ENCODE results near the gene PEF1. TPM values are rescaled to one million over a fixed set of nuclear protein-coding genes. Genes with fewer than 3 reads are reported as not detected.

PEF1 gene
- total and polyA plus RNA-seq, 2 experiments from 2014 or later: 22.3 to 68.5 TPM

GRCh38 chr1:31650161-31651088, 5.7 kb upstream of the PEF1 start (continued):
- TF ChIP-seq REST (IDR thresholded peaks at IDR 0.05; ENCODE audit: unreplicated experiment): no peak
- no peak for TF ChIP-seq NANOG (IDR thresholded peaks at IDR 0.05; ENCODE audit: borderline replicate concordance)
- no peak for TF ChIP-seq ZNF114 (CRISPR knock-in tag; IDR thresholded peaks at IDR 0.05)
- TF ChIP-seq EZH2 (IDR thresholded peaks at IDR 0.05; ENCODE audit: low read depth, unreplicated experiment): no peak
- no peak for TF ChIP-seq ETS1 (IDR thresholded peaks at IDR 0.05)
- no peak for TF ChIP-seq POLR2AphosphoS5 (IDR thresholded peaks at IDR 0.05; ENCODE audit: low read depth)
- no peak for TF ChIP-seq STAT1 (IDR thresholded peaks at IDR 0.05; ENCODE audit: unreplicated experiment)
- no peak for TF ChIP-seq CTCF (conservative IDR thresholded peaks at IDR 0.05; ENCODE audit: low read depth in 2 of 2)
- TF ChIP-seq JUNB (IDR thresholded peaks at IDR 0.05; ENCODE audit: unreplicated experiment): no peak

GRCh38 chr1:31648641-31649357, 4.1 kb upstream of the PEF1 start:
- no peaks in the 10 kb centered on the region for H3K36me3 ChIP-seq (ENCODE audit: insufficient read depth)
- H2AFZ ChIP-seq: no peak overlapping the region
- peaks cover 6% of the 10 kb centered on the region for H3K79me2 ChIP-seq (replicated peaks; ENCODE audit: insufficient read depth)
- TF ChIP-seq EZH2 (IDR thresholded peaks at IDR 0.05; ENCODE audit: low read depth, unreplicated experiment): no peak
- TF ChIP-seq ETS1 (IDR thresholded peaks at IDR 0.05): no peak
- TF ChIP-seq CREB1 (CRISPR knock-in tag; IDR thresholded peaks at IDR 0.05; ENCODE audit: low read depth): no peak
- H3K4me1 ChIP-seq (ENCODE audit: insufficient read depth): peaks cover 5% of the 10 kb centered on the region
- no peak for DNase-seq (ENCODE audit: low spot score)
- no peak for ATAC-seq
- no peak overlapping the region for H3K4me3 ChIP-seq
- H3K27me3 Mint-ChIP-seq (ENCODE audit: insufficient read depth, low read depth, poor library complexity): peaks cover 10% of the 10 kb centered on the region
- no peak overlapping the region for H3K4me3 Mint-ChIP-seq
- peaks cover 4% of the 10 kb centered on the region; the same call in 2 of the 3 replicates for H3K4me1 Mint-ChIP-seq
- no peak overlapping the region for H3K27ac Mint-ChIP-seq
- H3K4me2 ChIP-seq: no peak overlapping the region
- no peaks in the 10 kb centered on the region for H3K27me3 ChIP-seq (ENCODE audit: insufficient read depth)
- H3F3A ChIP-seq (replicated peaks; ENCODE audit: low read depth): peaks cover 8% of the 10 kb centered on the region; the same call in 1 of the 2 replicates
- H3K36me3 Mint-ChIP-seq (ENCODE audit: low read depth): no peaks in the 10 kb centered on the region
- H3K9me3 Mint-ChIP-seq: no peaks in the 10 kb centered on the region; the same call in 2 of the 3 replicates
- no peaks in the 10 kb centered on the region for H4K20me1 ChIP-seq (replicated peaks; ENCODE audit: insufficient read depth)
- no peak overlapping the region for H3K27ac ChIP-seq (ENCODE audit: low read depth)
- no peaks in the 10 kb centered on the region for H3K9me2 ChIP-seq (ENCODE audit: insufficient read depth)

Data from GM23338 (cell line).